Endothelial cell (in vitro differentiated cells): ENCODE results near the gene TBC1D22A. TPM values are rescaled to one million over a fixed set of nuclear protein-coding genes. Genes with fewer than 3 reads are reported as not detected.

Source experiments
- DNase-seq: peaks from one replicate; pipeline ENCODE4 v3.0.0; 2021; ENCODE audit warnings: low spot score
- H3K27ac Mint-ChIP-seq: one replicate; pipeline ENCODE4 v1.8.0; 2021; ENCODE audit warnings: mixed read lengths, inconsistent platforms; ENCODE audit not compliant: unreplicated experiment
- H3K27me3 Mint-ChIP-seq: one replicate; pipeline ENCODE4 v1.8.0; 2021; ENCODE audit warnings: mild to moderate bottlenecking, moderate library complexity, mixed read lengths, inconsistent platforms; ENCODE audit not compliant: unreplicated experiment
- H3K36me3 Mint-ChIP-seq: one replicate; pipeline ENCODE4 v1.8.0; 2021; ENCODE audit warnings: mild to moderate bottlenecking, low read depth, mixed read lengths, inconsistent platforms; ENCODE audit not compliant: unreplicated experiment
- H3K4me1 Mint-ChIP-seq: one replicate; pipeline ENCODE4 v1.8.0; 2021; ENCODE audit warnings: mild to moderate bottlenecking, mixed read lengths, inconsistent platforms; ENCODE audit not compliant: unreplicated experiment
- H3K4me3 Mint-ChIP-seq: one replicate; pipeline ENCODE4 v1.8.0; 2021; ENCODE audit warnings: mild to moderate bottlenecking, mixed read lengths, inconsistent platforms; ENCODE audit not compliant: unreplicated experiment
- H3K9me3 Mint-ChIP-seq: one replicate; pipeline ENCODE4 v1.8.0; 2021; ENCODE audit warnings: mixed read lengths, inconsistent platforms; ENCODE audit not compliant: unreplicated experiment
- total RNA-seq: library from RNA; stranded (reverse); fragmentation: NEBNext Ultra II Directional; extraction: Animal tissue kit (Norgen Biotek cat#: 25700); gene quantifications from one replicate; pipeline ENCODE4 v1.2.1, GENCODE V29; 2021; ENCODE audit not compliant: unreplicated experiment
- TF ChIP-seq, protein P1 (sequence below): fragments of 200-600 bp; sonication (generic); IDR thresholded peaks from one replicate; pipeline ENCODE4 v1.5.0; 2021; ENCODE audit warnings: antibody characterized with exemption; ENCODE audit not compliant: unreplicated experiment

The TBC1D22A gene
- total RNA-seq, 1 donor from 2014 or later = 25.3 TPM

DNA sequence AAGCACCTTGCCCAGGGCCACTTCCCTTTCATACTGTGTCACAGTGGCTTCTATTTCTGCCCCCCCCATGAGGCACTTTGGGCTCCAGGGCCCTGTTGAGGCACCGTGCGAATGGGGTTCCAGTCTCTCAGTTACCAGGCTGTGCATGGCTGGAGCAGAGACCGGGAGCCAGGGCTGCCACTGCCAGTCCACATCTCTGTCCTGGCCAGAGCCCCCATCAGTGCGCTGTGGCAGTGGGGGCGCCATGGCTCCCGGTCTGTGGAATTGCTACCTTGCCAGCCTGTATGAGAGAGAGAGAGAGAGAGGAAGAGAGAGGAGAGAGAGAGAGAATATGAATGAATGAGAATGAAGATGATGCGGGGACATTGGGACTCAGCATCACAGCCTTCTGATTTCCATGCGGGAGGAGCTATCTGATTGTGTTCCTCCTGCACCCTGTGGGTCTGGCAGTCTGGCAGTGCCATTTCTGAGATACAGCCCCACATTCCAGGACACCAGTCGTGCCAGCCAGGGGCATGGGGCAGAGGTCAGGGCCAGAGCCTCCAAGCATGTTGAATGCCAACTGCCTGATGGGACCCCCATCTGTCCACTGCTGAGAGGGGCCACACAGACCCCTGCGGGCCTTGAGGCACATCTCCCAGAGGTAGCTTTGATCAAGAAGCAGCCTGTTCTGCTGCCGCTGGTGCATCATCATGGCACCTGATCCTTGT, 279.8 kb downstream of the TBC1D22A start:
- H3K27ac Mint-ChIP-seq = no peak overlapping the region
- H3K36me3 Mint-ChIP-seq = peaks cover 14% of the 10 kb centered on the region
- H3K9me3 Mint-ChIP-seq = no peaks in the 10 kb centered on the region
- no peak for DNase-seq
- H3K4me3 Mint-ChIP-seq = no peak overlapping the region
- H3K4me1 Mint-ChIP-seq = peaks cover 11% of the 10 kb centered on the region
- H3K27me3 Mint-ChIP-seq = peaks cover 9% of the 10 kb centered on the region
- TF ChIP-seq, protein P1, sequence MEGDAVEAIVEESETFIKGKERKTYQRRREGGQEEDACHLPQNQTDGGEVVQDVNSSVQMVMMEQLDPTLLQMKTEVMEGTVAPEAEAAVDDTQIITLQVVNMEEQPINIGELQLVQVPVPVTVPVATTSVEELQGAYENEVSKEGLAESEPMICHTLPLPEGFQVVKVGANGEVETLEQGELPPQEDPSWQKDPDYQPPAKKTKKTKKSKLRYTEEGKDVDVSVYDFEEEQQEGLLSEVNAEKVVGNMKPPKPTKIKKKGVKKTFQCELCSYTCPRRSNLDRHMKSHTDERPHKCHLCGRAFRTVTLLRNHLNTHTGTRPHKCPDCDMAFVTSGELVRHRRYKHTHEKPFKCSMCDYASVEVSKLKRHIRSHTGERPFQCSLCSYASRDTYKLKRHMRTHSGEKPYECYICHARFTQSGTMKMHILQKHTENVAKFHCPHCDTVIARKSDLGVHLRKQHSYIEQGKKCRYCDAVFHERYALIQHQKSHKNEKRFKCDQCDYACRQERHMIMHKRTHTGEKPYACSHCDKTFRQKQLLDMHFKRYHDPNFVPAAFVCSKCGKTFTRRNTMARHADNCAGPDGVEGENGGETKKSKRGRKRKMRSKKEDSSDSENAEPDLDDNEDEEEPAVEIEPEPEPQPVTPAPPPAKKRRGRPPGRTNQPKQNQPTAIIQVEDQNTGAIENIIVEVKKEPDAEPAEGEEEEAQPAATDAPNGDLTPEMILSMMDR = no peak

DNA sequence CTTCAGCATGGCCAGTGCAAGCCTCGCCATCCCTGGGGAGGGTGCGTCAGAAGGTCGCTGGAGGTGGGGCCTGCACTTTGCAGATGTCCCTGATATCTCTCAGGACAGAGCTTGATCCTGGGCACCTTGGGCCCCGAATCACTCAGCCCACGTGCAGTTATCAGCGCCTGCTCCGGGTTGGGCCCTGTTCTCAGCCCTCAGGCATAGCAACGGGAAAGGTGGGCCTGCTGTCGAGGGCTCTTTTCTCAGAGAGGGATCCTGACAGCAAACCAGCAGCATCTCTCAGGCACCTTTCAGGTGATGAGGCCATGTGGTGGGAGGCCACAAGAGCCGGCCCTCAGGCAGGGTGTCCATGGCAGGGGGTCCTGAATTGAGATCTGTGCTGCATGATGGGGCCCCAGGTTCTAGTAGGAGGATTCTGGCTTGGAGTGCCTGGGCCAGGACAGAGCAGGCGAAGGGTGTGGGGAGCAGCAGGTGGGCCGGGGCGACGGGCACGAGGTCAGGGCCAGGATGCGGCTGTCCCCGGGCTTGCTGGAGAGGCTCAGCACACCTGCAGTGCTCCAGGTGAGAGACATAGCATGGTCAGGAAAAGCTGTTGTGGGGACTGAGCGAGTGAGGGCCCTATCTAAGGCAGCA, 280.5 kb downstream of the TBC1D22A start:
- peaks cover 14% of the 10 kb centered on the region for H3K36me3 Mint-ChIP-seq
- H3K4me3 Mint-ChIP-seq = no peak overlapping the region
- H3K4me1 Mint-ChIP-seq = peaks cover 11% of the 10 kb centered on the region
- no peak overlapping the region for H3K27ac Mint-ChIP-seq
- no peak for DNase-seq
- peaks cover 7% of the 10 kb centered on the region for H3K27me3 Mint-ChIP-seq
- no peaks in the 10 kb centered on the region for H3K9me3 Mint-ChIP-seq
- TF ChIP-seq, protein P1 = no peak

DNA sequence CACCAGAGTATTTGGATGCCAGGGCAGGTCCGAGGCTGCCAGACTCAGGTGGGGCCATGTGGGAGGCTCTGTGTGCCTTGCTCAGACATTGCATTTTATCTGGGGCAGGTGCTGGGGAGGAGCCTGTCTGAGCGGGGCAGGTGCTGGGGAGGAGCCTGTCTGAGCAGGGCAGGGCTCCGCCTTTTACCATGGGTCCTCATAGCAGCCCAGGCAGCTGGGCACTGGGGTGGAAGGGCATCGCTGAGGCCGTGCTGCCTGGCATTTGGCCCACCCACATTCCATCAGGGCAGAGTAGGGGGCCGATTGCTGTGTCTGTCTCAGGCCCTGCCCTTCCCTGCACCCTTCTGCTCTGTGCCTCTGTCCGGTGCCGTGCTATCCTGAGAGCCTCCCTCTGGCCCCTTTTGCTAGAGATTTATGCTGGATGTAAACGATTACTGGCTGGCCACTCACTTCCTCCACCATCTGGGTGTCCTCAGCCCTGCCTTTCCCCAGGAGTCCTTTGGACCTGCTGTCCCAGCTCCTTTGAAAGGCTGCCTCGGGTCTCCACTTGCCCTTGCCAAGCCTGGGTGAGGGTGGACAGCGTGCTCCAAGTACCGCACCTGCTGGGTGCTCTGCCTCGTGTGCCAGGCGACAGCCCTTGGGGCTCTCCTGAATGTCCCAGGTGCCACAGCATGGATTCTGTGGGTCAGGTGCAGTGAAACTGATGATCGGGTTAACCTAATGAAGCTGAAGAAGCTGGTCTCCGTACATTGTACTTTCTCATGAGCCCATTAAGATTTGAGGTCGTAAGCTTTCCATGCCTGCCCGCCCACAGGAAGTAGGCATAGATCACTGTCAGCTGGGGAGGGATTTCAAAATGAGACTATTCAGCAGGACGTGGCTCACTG, 281.6 kb downstream of the TBC1D22A start:
- H3K4me1 Mint-ChIP-seq = peaks cover 11% of the 10 kb centered on the region
- peaks cover 7% of the 10 kb centered on the region for H3K36me3 Mint-ChIP-seq
- no peak overlapping the region for H3K27ac Mint-ChIP-seq
- H3K27me3 Mint-ChIP-seq = peaks cover 7% of the 10 kb centered on the region
- TF ChIP-seq, protein P1 = no peak
- H3K4me3 Mint-ChIP-seq = peak overlapping the region; percentile 56
- no peaks in the 10 kb centered on the region for H3K9me3 Mint-ChIP-seq
- no peak for DNase-seq

DNA sequence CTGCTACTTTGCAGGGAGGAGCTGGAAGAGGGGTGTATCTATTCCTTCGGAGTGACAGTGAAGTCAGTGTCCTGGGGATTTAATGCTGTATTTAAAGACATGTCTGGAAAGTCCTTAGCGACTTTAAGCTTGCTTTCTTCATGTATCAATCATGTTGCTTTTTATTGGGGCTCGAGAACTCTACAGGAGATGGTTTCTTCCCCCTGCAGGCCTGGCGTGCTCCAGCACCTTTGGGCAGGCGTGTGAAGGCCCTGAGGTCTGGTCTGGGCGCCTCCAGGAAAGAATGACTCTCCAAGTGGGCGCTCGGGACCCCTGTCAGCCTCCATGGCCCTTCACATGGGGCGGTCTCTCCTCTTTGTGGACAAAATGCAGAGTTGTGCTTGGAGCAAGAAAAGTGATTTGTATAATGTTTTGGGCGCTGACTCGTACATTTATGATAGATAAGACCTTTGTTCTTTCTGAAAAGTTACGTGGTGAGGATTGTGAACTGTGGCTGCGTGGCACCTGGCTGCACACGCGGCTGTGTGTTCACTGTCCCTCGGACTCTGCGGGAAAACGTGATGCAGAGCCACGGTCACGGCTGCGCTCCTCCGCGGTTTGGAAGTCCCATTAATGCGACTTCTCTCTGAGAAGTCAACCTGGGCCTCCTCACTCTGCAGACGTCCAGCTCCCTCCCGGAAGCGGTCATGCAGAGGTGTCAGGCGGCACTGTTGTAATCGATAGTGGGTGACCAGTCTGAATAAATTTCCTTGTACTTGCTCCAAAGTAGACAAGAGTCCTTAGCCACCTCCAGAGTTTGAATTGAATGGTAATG, 282.5 kb downstream of the TBC1D22A start:
- Mint-ChIP-seq H3K4me1 (peaks cover 11% of the 10 kb centered on the region), H3K27me3 (peaks cover 7% of the 10 kb centered on the region), H3K27ac (no peak overlapping the region), H3K36me3 (peaks cover 7% of the 10 kb centered on the region), H3K9me3 (no peaks in the 10 kb centered on the region), H3K4me3 (peak overlapping the region; percentile 4)
- no peak for DNase-seq
- TF ChIP-seq, protein P1 = no peak
